Astrocyte of the spinal cord (primary cell): Measurements from ENCODE around the gene TRIP10.

ENCODE experiments used
- DNase-seq: peaks from one replicate; pipeline ENCODE4 v3.0.0; 2011; ENCODE audit warnings: low read depth, low spot score
- H3K4me3 ChIP-seq: 2 replicates; pipeline ENCODE4 v1.5.1; 2011; ENCODE audit warnings: low read depth, mild to moderate bottlenecking, low read length, moderate library complexity
- CTCF ChIP-seq: IDR thresholded peaks from 2 replicates; pipeline ENCODE4 v1.5.1; 2012; ENCODE audit warnings: low read depth, mild to moderate bottlenecking, low read length, inconsistent platforms
- in situ Hi-C: cut with HindIII; loops from 2 replicates; pipeline ENCODE4 v1.10.0; 2017; ENCODE audit warnings: low sequenced_read_pairs

Gene TRIP10

DNA sequence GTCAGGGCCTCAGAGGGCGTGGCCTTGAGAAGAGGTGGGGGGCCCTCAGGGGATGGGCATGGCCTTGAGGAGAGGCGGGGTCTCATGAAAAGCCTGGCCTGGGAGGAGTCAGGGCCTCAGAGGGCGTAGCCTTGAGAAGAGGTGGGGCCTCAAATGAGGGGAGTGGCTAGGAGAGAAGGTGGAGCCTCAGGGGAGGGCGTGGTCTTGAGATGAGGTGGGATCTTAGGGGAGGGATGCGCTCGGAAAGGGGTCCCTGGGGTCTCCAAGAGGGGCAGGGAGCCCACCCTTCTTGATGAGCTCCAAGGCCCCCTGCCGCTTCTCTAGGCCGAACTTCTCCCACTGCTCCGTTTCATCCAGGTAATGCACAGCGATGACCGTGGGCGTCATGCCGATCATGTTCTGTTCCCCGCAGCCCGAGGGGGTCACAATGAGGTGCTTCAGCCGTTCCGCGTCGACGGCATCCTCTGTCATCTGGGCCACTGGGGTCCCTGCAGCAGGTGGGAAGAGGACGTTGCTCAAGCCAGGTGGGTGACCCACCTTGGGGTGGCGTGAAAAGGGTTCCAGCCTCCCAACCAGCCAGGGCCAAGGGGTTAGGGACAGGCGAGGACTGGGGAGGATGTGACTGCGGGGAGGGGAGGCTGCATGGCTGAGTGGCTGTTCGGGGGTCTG lies 45.2 kb upstream of the TRIP10 start:
- in situ Hi-C loops: no loop called here

DNA sequence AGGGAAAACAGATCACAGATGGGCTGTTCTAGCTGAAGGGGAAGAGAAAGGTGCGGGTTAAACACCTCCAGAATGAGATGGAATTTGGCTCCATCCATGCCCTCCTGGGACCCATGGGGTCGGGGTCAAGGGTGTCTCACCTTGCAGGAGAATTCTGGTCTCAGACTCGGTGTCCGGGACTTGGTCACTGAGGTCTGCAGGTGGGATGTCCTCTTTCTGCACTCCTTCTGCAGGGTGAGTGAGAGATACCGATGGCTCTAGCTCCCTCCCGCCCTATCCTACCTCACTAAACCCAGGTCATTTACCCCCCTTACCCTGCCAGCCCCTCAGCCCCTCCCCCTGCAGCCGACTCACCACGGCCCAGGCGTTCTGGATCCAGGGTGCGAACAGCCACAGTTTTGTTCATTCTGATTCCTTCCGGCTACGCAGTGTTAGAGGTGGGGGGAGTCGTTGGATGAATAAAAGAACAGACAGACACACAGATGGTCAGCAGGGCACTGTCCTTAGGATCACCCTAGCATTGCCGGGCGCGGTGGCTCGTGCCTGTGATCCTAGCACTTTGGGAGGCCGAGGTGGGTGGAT lies 43.1 kb upstream of the TRIP10 start:
- in situ Hi-C loops: no loop called here
- no peak overlapping the region for H3K4me3 ChIP-seq
- no peak for TF ChIP-seq CTCF
- no peak for DNase-seq

More for the DNA sequence above, 45.2 kb upstream of the TRIP10 start:
- no peak for TF ChIP-seq CTCF
- DNase-seq: no peak
- H3K4me3 ChIP-seq: no peak overlapping the region

- in situ Hi-C loops: no loop called here
- DNase-seq: no peak
- no peak for TF ChIP-seq CTCF
- no peak overlapping the region for H3K4me3 ChIP-seq
Observed at GRCh38 chr19:6697291-6697690, 42.2 kb upstream of the TRIP10 start.

- in situ Hi-C loops: no loop called here
- TF ChIP-seq CTCF: no peak
- DNase-seq: no peak
- no peak overlapping the region for H3K4me3 ChIP-seq
Observed at GRCh38 chr19:6699935-6700334, 39.5 kb upstream of the TRIP10 start.

DNA sequence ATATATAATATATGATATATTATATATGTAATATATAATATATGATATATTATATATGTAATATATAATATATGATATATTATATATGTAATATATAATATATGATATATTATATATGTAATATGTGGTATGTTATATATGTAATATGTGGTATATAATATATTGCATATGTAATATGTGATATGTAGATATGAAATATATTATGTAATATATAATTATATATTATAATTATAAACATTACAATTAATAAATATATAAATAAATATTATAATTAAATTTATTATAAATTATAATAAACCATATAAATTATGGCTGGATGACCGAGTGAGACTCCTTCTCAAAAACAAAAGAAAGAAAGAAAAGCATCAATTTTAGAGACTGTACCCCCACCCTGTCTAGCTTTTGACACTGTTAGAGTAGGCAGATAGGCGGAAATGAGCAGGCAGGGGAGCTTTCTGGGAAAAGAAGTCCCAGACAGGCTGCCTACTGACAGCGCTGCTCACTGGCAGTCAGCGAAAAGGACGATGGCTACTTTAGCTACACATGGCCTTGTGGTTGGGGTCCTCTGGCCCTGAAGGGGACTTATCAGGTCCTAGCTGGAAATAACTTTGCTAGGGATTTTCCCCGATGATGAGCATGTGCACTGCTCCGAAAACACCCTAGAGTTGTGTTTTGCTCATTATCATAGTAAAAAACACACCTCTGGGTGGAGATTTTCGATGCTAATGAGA lies 38.7 kb upstream of the TRIP10 start:
- no peak overlapping the region for H3K4me3 ChIP-seq
- TF ChIP-seq CTCF: no peak
- DNase-seq: no peak
- in situ Hi-C loops: no loop called here

DNA sequence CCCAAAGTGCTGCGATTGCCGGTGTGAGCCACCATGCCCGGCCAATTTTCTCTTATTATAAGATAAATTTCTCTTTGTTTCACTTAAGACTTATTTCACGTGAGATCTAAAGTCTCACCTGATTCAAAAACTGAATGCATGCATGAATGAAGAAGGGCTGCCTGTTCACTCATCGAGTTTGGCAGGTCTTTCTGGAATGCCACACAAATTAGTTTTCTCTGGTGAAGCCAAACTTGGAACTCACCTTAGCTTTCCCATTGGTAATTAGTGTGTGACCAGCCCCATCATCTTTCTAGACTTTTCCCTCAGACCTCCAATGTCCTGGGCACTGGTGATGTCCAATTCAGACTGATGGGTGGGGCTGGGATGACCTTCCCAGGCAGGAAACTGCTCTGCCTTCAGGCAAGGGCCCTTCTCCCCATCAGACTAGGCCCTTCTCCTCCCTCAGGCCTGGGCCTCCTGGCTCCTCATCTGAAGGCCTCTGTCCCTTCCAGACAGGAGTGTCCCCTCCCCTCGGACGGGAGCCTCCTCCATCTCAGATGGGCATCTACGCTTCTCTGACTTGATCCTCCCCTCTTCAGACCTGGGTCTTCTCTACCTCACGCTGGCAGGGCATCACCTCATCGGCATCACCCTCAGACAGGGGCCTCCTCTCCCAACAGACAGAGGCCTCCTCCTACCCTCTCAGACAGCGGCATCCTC lies 33.4 kb upstream of the TRIP10 start:
- no peak for TF ChIP-seq CTCF

More for the DNA sequence above, 33.4 kb upstream of the TRIP10 start:
- no peak overlapping the region for H3K4me3 ChIP-seq
- in situ Hi-C loops: no loop called here
- DNase-seq: no peak
